GM12892 (cell line): Measurements from ENCODE around the gene MAFF.

ENCODE experiments used
- POLR2A ChIP-seq: IDR thresholded peaks from 2 replicates; pipeline ENCODE4 v1.6.1; 2011; ENCODE audit warnings: low read depth, low read length, control low read depth
- POLR2AphosphoS5 ChIP-seq: IDR thresholded peaks from 2 replicates; pipeline ENCODE4 v1.6.1; 2011; ENCODE audit warnings: low read depth, low read length, control low read depth
- TAF1 ChIP-seq: IDR thresholded peaks from 2 replicates; pipeline ENCODE4 v1.6.1; 2011; ENCODE audit warnings: low read depth, mild to moderate bottlenecking, control low read depth, low read length, borderline replicate concordance

- TF ChIP-seq POLR2AphosphoS5 (no peak), POLR2A (no peak), TAF1 (no peak)
These were observed 49.0 kb downstream of the MAFF start for GRCh38 chr22:38250643-38251340.
